PFSK-1 (cell line): Measurements from ENCODE around the gene MBD2.

Source experiments
- FOXP2 ChIP-seq: optimal IDR thresholded peaks from 2 replicates; pipeline ENCODE3; 2011; ENCODE audit warnings: borderline replicate concordance, control low read depth, inconsistent platforms; ENCODE audit not compliant: insufficient read depth; ENCODE audit errors: extremely low read length, extremely low read depth
- POLR2AphosphoS5 ChIP-seq: IDR thresholded peaks from 2 replicates; pipeline ENCODE4 v1.6.1; 2012; ENCODE audit warnings: low read depth, mild to moderate bottlenecking, control low read depth, low read length, moderate library complexity
- TAF1 ChIP-seq: IDR thresholded peaks from 2 replicates; pipeline ENCODE4 v1.6.1; 2012; ENCODE audit warnings: low read length, control low read depth, borderline replicate concordance; ENCODE audit not compliant: insufficient read depth
- TF ChIP-seq, protein P1 (sequence below), 2 experiments: IDR thresholded peaks; 2 replicates each; pipeline versions ENCODE4 v1.6.1 to v1.8.0; 2011 to 2012; ENCODE audit warnings: low read depth in 2 of 2, low read length in 2 of 2, control low read depth in 1 of 2, inconsistent platforms in 1 of 2, mild to moderate bottlenecking in 1 of 2, moderate library complexity in 1 of 2; ENCODE audit not compliant: insufficient read depth in 1 of 2

DNA sequence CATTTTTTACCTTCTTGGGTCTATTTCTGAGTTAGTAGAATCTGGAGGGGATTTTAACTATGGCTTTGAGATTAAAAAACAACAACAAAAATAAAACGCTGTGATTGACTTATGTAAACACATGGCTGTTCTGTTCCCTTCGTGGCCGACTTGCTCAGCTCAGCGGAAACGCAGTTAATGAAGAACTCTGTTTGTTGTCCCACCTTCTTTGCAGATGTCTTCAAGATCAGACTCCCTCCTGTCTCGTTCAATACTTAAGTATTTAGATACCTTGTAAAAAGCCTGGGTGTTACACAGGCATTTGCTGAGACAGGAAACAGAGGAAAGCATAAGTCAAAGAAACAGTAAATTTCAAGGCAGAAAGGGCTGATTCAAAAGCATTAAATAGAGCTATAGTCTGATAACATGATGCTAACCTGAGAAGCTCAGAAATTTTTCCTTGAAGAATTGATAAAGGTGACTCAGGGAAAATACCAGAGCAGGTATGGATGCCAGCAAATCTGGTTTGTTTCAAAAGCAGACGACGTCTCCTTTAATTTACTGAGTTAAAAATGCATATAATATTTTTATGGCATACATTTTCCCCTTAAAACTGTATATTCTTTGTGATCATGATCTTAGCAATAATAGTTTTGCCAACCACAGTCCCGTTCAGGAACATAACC, 23.2 kb upstream of the MBD2 start:
- TF ChIP-seq POLR2AphosphoS5: no peak
- no peak for TF ChIP-seq TAF1
- TF ChIP-seq, protein P1, sequence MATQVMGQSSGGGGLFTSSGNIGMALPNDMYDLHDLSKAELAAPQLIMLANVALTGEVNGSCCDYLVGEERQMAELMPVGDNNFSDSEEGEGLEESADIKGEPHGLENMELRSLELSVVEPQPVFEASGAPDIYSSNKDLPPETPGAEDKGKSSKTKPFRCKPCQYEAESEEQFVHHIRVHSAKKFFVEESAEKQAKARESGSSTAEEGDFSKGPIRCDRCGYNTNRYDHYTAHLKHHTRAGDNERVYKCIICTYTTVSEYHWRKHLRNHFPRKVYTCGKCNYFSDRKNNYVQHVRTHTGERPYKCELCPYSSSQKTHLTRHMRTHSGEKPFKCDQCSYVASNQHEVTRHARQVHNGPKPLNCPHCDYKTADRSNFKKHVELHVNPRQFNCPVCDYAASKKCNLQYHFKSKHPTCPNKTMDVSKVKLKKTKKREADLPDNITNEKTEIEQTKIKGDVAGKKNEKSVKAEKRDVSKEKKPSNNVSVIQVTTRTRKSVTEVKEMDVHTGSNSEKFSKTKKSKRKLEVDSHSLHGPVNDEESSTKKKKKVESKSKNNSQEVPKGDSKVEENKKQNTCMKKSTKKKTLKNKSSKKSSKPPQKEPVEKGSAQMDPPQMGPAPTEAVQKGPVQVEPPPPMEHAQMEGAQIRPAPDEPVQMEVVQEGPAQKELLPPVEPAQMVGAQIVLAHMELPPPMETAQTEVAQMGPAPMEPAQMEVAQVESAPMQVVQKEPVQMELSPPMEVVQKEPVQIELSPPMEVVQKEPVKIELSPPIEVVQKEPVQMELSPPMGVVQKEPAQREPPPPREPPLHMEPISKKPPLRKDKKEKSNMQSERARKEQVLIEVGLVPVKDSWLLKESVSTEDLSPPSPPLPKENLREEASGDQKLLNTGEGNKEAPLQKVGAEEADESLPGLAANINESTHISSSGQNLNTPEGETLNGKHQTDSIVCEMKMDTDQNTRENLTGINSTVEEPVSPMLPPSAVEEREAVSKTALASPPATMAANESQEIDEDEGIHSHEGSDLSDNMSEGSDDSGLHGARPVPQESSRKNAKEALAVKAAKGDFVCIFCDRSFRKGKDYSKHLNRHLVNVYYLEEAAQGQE (IDR thresholded peaks at IDR 0.05; ENCODE audit: insufficient read depth in 1 of 2, low read depth in 2 of 2, low read length in 2 of 2): no peak
- no peak for TF ChIP-seq FOXP2
